T-cell (primary cell): Measurements from ENCODE around the gene NAT8L. TPM values are rescaled to one million over a fixed set of nuclear protein-coding genes. Genes with fewer than 3 reads are reported as not detected.

Experiments
- ATAC-seq, 4 experiments: fragments of 200-7000 bp in 3 of 4; fragments of 150-1000 bp in 1 of 4; cut with Tn5 transposase; replicated peaks in 1 of 4; 1 replicate in 3 of 4; 2 replicates in 1 of 4; pipeline ENCODE4 v1.10.0; 2021; ENCODE audit warnings: moderate library complexity in 3 of 4, mild to moderate bottlenecking in 2 of 4, moderate number of reproducible peaks in 1 of 4
- CTCF ChIA-PET, 2 donors: fragments of 300-600 bp; sonication (Branson Sonifier 250); formaldehyde crosslinking; loops; one replicate each; lab custom pipeline; 2022; ENCODE audit warnings: antibody characterized with exemption in 2 of 2; lab: Charles Lee
- POLR2A ChIA-PET, 2 donors: fragments of 300-600 bp; sonication (Branson Sonifier 250); formaldehyde crosslinking; loops; one replicate each; lab custom pipeline; 2022; ENCODE audit warnings: antibody characterized with exemption in 2 of 2; lab: Charles Lee
- DNase-seq, 35 experiments: peaks; one replicate each; pipeline versions ENCODE4 v3.0.0 to v3.0.0-alpha.2; 2013 to 2023
- H3K27ac ChIP-seq: one replicate; pipeline ENCODE4 v1.5.1; 2013; ENCODE audit warnings: low read length
- H3K27me3 ChIP-seq, 2 experiments: replicated peaks in 1 of 2; 1 replicate in 1 of 2; 2 replicates in 1 of 2; pipeline versions ENCODE4 v1.6.1 to v1.7.0; 2013; ENCODE audit warnings: low read length in 1 of 2, mixed read lengths in 1 of 2; ENCODE audit not compliant: control insufficient read depth in 2 of 2, insufficient read depth in 2 of 2; ENCODE audit errors: extremely low read depth in 1 of 2
- H3K36me3 ChIP-seq, 2 donors: 1 replicate in 1 of 2; 2 replicates in 1 of 2; pipeline versions ENCODE4 v1.6.1 to v1.7.0; 2013; ENCODE audit warnings: low read length in 1 of 2; ENCODE audit not compliant: control insufficient read depth in 2 of 2, insufficient read depth in 1 of 2; ENCODE audit errors: extremely low read depth in 1 of 2
- H3K4me1 ChIP-seq, 2 experiments: 1 replicate in 1 of 2; 2 replicates in 1 of 2; pipeline versions ENCODE4 v1.6.1 to v1.7.0; 2013; ENCODE audit warnings: low read length in 2 of 2, mixed read lengths in 1 of 2; ENCODE audit not compliant: insufficient read depth in 2 of 2, control insufficient read depth in 1 of 2; ENCODE audit errors: extremely low read depth in 1 of 2
- H3K4me3 ChIP-seq, 2 donors: 1 replicate in 1 of 2; 2 replicates in 1 of 2; pipeline versions ENCODE4 v1.5.1 to v1.7.0; 2013; ENCODE audit warnings: mild to moderate bottlenecking in 2 of 2, low read length in 1 of 2, moderate library complexity in 1 of 2; ENCODE audit not compliant: control insufficient read depth in 1 of 2; ENCODE audit errors: extremely low read depth in 1 of 2
- H3K9me3 ChIP-seq: 2 replicates; pipeline ENCODE4 v1.7.0; 2013
- H3K27ac Mint-ChIP-seq, 2 donors: one replicate each; pipeline ENCODE4 v1.8.0; 2020 to 2021; ENCODE audit warnings: mild to moderate bottlenecking in 2 of 2, mixed read lengths in 2 of 2
- H3K27me3 Mint-ChIP-seq, 2 donors: one replicate each; pipeline ENCODE4 v1.8.0; 2021 to 2022; ENCODE audit warnings: mixed read lengths in 2 of 2
- H3K36me3 Mint-ChIP-seq: one replicate; pipeline ENCODE4 v1.8.0; 2021; ENCODE audit warnings: mixed read lengths
- H3K4me1 Mint-ChIP-seq, 3 donors: one replicate each; pipeline ENCODE4 v1.8.0; 2020 to 2022; ENCODE audit warnings: mixed read lengths in 3 of 3, mild to moderate bottlenecking in 1 of 3
- H3K4me3 Mint-ChIP-seq, 3 donors: one replicate each; pipeline ENCODE4 v1.8.0; 2020 to 2022; ENCODE audit warnings: mild to moderate bottlenecking in 3 of 3, mixed read lengths in 3 of 3, moderate library complexity in 3 of 3
- H3K9me3 Mint-ChIP-seq, 3 donors: one replicate each; pipeline ENCODE4 v1.8.0; 2020 to 2022; ENCODE audit warnings: mixed read lengths in 3 of 3
- WGBS: methylation state at CpG from one replicate; pipeline ENCODE4 v1.1.5; 2013; ENCODE audit warnings: missing lambda C conversion rate; ENCODE audit not compliant: insufficient coverage; 5-methylcytosine and 5-hydroxymethylcytosine counted together
- total RNA-seq, 35 experiments: library from RNA in 6 of 35; stranded (reverse) in 6 of 35; fragments of 120-200 nt in 1 of 35; gene quantifications; one replicate each; pipeline versions ENCODE4 v1.2.1 to v1.2.4 and lab custom pipeline; 2013 to 2026

The NAT8L gene
- total RNA-seq, 5 donors from 2014 or later (not counting 1 experiment from before 2014, with no cell fraction given): 0.06 to 0.35 (median 0.11) TPM; not detected in 1

DNA sequence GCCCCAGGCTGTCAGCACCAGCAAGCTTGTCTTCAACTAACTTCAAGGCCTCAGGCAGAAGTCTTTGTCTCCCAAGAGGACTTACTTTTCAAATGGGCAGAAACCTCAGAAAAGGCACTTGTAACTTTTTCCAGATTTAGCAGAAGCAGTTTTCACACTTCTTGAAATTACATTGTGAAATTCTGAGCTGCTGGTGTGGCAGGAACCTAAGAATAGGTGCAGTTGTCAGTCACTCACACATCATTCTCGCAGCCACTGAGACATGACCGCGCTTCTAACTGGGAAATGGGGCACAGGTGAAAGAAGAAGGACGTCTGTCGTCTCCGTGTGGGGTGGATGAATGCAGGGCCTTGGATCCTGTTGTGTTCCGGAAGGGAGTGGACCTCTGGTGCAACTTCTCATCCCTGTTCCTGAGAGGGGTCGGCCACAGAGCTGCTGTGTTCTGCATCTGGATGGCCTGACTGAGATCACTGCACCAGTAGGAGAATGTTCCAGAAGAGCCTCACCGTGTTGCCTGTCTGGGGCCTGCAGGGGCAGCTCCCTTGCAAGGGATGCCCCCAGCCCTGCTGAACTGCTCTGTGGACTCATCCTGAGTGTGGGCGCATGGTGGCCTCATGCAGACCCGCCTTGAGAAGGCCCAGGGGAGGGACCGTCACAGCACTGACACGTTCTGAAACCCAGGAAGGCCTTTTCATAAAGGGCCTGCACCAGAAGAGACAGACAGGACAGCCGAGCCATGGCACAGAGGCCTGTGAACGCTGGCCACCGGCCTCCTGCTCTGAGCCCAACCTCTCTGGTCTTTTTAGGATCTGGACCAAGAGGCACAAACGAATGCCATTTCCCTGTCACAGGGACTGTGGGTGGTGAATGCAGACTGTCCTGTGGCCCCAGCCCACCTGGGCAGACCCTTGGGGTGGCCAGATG lies 18.7 kb downstream of the NAT8L start:
- Histone ChIP-seq H3K9me3 (no peaks in the 10 kb centered on the region), H3K27me3 (peaks cover 0 to 3% of the 10 kb centered on the region in 2 experiments), H3K27ac (no peak overlapping the region), H3K4me1 (no peaks in the 10 kb centered on the region), H3K4me3 (no peak overlapping the region), H3K36me3 (no peaks in the 10 kb centered on the region)
- no peak overlapping the region for H3K27ac Mint-ChIP-seq
- WGBS: 85% methylated on average over 17 of the region's 17 CpGs
- ChIA-PET POLR2A (interaction anchor here in 1 of 2 donors (0.6 kb wide), 1 partner anchor 380 kb away, joined by 4 read pairs; no protein-coding TSS in a partner anchor), CTCF (no interaction called here)
- H3K27me3 Mint-ChIP-seq: no peaks in the 10 kb centered on the region
- no peaks in the 10 kb centered on the region for H3K4me1 Mint-ChIP-seq
- no peak for ATAC-seq
- H3K9me3 Mint-ChIP-seq: no peaks in the 10 kb centered on the region
- no peaks in the 10 kb centered on the region for H3K36me3 Mint-ChIP-seq
- DNase-seq: peak in 1 of 35 experiments; percentile 17
- no peak overlapping the region for H3K4me3 Mint-ChIP-seq

DNA sequence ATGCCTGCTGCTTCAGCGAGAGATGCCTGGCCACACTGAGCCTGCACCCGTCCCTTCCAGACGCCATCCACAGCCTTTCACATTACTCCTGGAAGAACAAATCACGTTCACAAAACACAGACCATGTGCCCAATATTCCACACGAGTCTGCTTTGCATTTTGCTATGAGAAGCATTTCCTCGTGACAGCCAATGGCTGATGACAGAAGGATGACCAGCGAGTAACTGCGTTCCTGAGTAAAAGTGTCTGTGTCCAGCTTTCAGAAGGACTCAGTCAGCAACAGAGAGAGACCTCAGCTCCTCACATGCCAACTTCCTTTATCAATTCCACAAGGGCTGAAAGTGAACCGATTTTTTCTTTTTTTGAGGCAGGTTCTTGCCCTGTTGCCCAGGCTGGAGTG lies 19.5 kb downstream of the NAT8L start:
- CTCF ChIA-PET: no interaction called here

GRCh38 chr4:2079006-2079405 lies 19.9 kb downstream of the NAT8L start:
- Histone ChIP-seq H3K9me3 (no peaks in the 10 kb centered on the region), H3K36me3 (no peaks in the 10 kb centered on the region), H3K4me3 (no peak overlapping the region), H3K27ac (no peak overlapping the region), H3K4me1 (no peaks in the 10 kb centered on the region), H3K27me3 (peaks cover 0 to 6% of the 10 kb centered on the region in 2 experiments)
- Mint-ChIP-seq H3K4me1 (no peaks in the 10 kb centered on the region), H3K9me3 (no peaks in the 10 kb centered on the region), H3K27me3 (no peaks in the 10 kb centered on the region), H3K36me3 (no peaks in the 10 kb centered on the region), H3K27ac (no peak overlapping the region), H3K4me3 (no peak overlapping the region)
- peak in 1 of 35 experiments; percentile 21 for DNase-seq
- ChIA-PET POLR2A (no interaction called here), CTCF (no interaction called here)
- 87% methylated on average over 5 of the region's 5 CpGs for WGBS
- no peak for ATAC-seq

More for the DNA sequence above, 19.5 kb downstream of the NAT8L start:
- Mint-ChIP-seq H3K4me3 (no peak overlapping the region), H3K9me3 (no peaks in the 10 kb centered on the region), H3K36me3 (no peaks in the 10 kb centered on the region), H3K4me1 (no peaks in the 10 kb centered on the region), H3K27me3 (no peaks in the 10 kb centered on the region), H3K27ac (no peak overlapping the region)
- ATAC-seq (no peak), DNase-seq (peak in 1 of 35 experiments; percentile 7)
- H3K27me3 ChIP-seq: peaks cover 0 to 3% of the 10 kb centered on the region in 2 experiments
- no peaks in the 10 kb centered on the region for H3K4me1 ChIP-seq
- 83% methylated on average over 7 of the region's 9 CpGs for WGBS
- no peaks in the 10 kb centered on the region for H3K9me3 ChIP-seq
- no peak overlapping the region for H3K27ac ChIP-seq
- no peaks in the 10 kb centered on the region for H3K36me3 ChIP-seq
- POLR2A ChIA-PET: interaction anchor here in 1 of 2 donors (0.6 kb wide), 1 partner anchor 381 kb away, joined by 4 read pairs; no protein-coding TSS in a partner anchor
- H3K4me3 ChIP-seq: no peak overlapping the region

DNA sequence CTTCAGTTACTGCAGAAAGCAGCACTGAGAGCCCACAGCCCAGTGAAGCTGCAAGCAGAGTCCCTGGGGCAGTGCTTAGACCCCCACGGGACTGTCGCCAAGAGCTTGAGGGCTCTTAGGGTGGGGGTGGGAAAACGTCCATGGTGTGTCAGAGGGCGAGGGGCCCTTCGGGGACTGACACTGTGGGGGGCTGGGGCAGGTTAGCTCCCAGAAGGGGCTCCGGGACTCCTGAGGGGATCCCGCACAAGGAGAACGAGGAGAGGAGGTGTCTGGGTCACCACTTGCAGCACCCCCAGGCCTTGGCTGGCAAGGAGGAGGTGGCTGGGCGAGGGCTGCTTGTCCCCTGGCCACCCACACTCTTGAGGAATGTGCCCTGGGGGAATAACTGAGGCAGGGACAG lies 20.8 kb downstream of the NAT8L start:
- H3K4me3 Mint-ChIP-seq: no peak overlapping the region
- ATAC-seq: no peak
- ChIA-PET POLR2A (no interaction called here), CTCF (no interaction called here)
- Histone ChIP-seq H3K27ac (no peak overlapping the region), H3K36me3 (no peaks in the 10 kb centered on the region), H3K4me3 (no peak overlapping the region), H3K9me3 (no peaks in the 10 kb centered on the region), H3K27me3 (peaks cover 0 to 6% of the 10 kb centered on the region in 2 experiments), H3K4me1 (no peaks in the 10 kb centered on the region)
- H3K9me3 Mint-ChIP-seq: no peaks in the 10 kb centered on the region
- DNase-seq: peak in 1 of 35 experiments; percentile 2
- WGBS: 60% methylated on average over 1 of the region's 9 CpGs
- H3K36me3 Mint-ChIP-seq: no peaks in the 10 kb centered on the region
- no peaks in the 10 kb centered on the region for H3K27me3 Mint-ChIP-seq
- H3K4me1 Mint-ChIP-seq: no peaks in the 10 kb centered on the region
- H3K27ac Mint-ChIP-seq: no peak overlapping the region

DNA sequence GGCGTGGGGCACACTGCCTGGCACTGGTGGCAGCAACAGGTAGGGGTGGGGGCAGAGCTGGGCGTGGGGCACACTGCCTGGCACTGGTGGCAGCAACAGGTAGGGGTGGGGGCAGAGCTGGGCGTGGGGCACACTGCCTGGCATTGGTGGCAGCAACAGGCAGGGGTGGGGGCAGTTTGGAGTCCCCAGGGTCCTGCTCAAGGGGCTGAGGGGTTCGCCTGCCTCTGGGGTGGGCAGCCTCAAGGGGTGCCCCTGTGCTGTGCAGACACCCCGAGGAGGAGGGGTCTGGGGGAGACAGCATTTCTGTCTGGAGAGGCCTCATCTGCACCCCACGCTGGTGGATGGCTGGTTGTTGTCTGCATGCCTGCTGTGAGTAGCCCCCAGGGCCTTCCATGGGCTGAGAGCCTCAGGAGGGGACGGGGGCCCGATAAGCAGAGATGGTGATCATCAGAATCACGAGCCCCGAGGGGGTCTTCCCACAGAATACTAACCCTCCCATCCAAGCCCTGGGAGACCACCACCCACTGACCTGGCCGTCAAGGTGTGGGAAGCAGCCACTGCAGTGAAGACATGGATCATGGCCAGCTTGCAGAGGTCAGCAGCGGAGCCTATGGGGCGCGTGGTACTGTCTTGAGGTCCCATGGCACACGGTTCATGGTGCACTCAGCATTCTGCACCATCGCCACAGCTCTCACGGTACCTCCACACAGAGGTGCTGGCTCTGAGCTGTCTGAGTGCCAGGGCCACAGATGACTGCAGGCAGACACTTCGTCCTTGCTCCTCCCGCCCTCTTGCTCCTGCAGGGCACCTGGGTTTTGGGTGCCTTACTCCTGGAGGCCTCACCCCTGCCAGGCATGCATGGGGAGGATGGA lies 21.5 kb downstream of the NAT8L start:
- no peaks in the 10 kb centered on the region for H3K9me3 Mint-ChIP-seq

DNA sequence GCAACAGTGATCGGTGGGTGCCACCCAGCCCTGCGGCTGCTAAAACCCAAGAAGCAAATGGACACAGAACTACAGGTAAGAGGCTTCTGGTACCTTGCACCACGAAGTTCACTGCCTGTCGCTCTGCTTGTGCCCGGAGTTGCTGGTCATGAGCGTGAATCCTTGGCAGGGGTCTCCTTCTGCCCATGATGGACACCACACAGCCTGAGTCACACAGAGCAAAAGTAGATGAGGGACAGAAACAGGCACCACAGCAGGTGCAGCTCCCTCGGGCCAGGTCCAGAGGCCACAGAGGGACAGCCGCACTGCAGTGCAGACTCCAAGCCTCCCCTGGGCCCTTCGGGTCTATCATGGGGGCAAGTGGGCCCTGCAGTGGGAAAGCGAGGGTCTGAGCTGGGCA lies 22.4 kb downstream of the NAT8L start:
- Mint-ChIP-seq H3K27me3 (no peaks in the 10 kb centered on the region), H3K4me1 (no peaks in the 10 kb centered on the region), H3K36me3 (no peaks in the 10 kb centered on the region), H3K27ac (no peak overlapping the region), H3K9me3 (no peaks in the 10 kb centered on the region), H3K4me3 (no peak overlapping the region)
- Histone ChIP-seq H3K4me3 (no peak overlapping the region), H3K27me3 (peaks cover 0 to 9% of the 10 kb centered on the region in 2 experiments), H3K27ac (no peak overlapping the region), H3K4me1 (no peaks in the 10 kb centered on the region), H3K36me3 (no peaks in the 10 kb centered on the region), H3K9me3 (no peaks in the 10 kb centered on the region)
- ATAC-seq: no peak
- ChIA-PET POLR2A (interaction anchor here in 1 of 2 donors (0.6 kb wide), 1 partner anchor 322 kb away, joined by 4 read pairs; no protein-coding TSS in a partner anchor), CTCF (interaction anchor here in 1 of 2 donors (0.6 kb wide), 1 partner anchor 158 kb away, joined by 6 read pairs; no protein-coding TSS in a partner anchor)
- peak in 1 of 35 experiments; percentile 20 for DNase-seq
- 84% methylated on average over 9 of the region's 10 CpGs for WGBS

More for the DNA sequence above, 21.5 kb downstream of the NAT8L start:
- 81% methylated on average over 17 of the region's 19 CpGs for WGBS
- H3K36me3 ChIP-seq: no peaks in the 10 kb centered on the region
- Mint-ChIP-seq H3K4me1 (no peaks in the 10 kb centered on the region), H3K36me3 (no peaks in the 10 kb centered on the region), H3K27me3 (no peaks in the 10 kb centered on the region), H3K27ac (no peak overlapping the region), H3K4me3 (no peak overlapping the region)
- ChIA-PET CTCF (no interaction called here), POLR2A (no interaction called here)
- no peaks in the 10 kb centered on the region for H3K9me3 ChIP-seq
- DNase-seq (peak in 1 of 35 experiments; percentile 19), ATAC-seq (no peak)
- H3K27me3 ChIP-seq: peaks cover 0 to 7% of the 10 kb centered on the region in 2 experiments
- H3K4me3 ChIP-seq: no peak overlapping the region
- no peaks in the 10 kb centered on the region for H3K4me1 ChIP-seq
- no peak overlapping the region for H3K27ac ChIP-seq
